Panc1 (cell line): ENCODE data around the gene TP53I11. TPM values are rescaled to one million over a fixed set of nuclear protein-coding genes. Genes with fewer than 3 reads are reported as not detected.

Experiments used
- ATAC-seq: fragments of 200-7000 bp; cut with Tn5 transposase; 2 replicates; pipeline ENCODE4 v1.9.1; 2020; ENCODE audit warnings: mild to moderate bottlenecking, moderate library complexity
- BruUV-seq: library from RNA; stranded (reverse); fragments of 400-500 nt; replicated peaks from 2 replicates; lab custom pipeline; 2021; lab: Mats Ljungman, UMichigan
- CTCF ChIA-PET: fragments of 300-600 bp; sonication (Branson Sonifier 250); formaldehyde crosslinking; loops from one replicate; lab custom pipeline; 2022; ENCODE audit warnings: antibody characterized with exemption; lab: Charles Lee
- POLR2A ChIA-PET: fragments of 300-600 bp; sonication (Branson Sonifier 250); formaldehyde crosslinking; loops from one replicate; lab custom pipeline; 2022; ENCODE audit warnings: antibody characterized with exemption; lab: Charles Lee
- DNase-seq: peaks from one replicate; pipeline ENCODE4 v3.0.0-alpha.2; 2010; ENCODE audit warnings: low read depth, low spot score
- H3K27ac ChIP-seq: 2 replicates; pipeline ENCODE4 v1.5.1; 2011; ENCODE audit warnings: mild to moderate bottlenecking, low read length, inconsistent platforms
- H3K27me3 ChIP-seq: fragments of 200-500 bp; sonication (Bioruptor generic); 2 replicates; pipeline ENCODE4 v1.6.0; 2014; ENCODE audit warnings: low read length, inconsistent platforms; ENCODE audit not compliant: control insufficient read depth, insufficient read depth
- H3K36me3 ChIP-seq: fragments of 200-500 bp; sonication (Bioruptor generic); 2 replicates; pipeline ENCODE4 v1.5.1; 2014; ENCODE audit warnings: inconsistent platforms, mild to moderate bottlenecking, low read length, moderate library complexity; ENCODE audit not compliant: control insufficient read depth, insufficient read depth
- H3K4me1 ChIP-seq: 2 replicates; pipeline ENCODE4 v1.5.1; 2011; ENCODE audit warnings: inconsistent platforms, mild to moderate bottlenecking, low read length, moderate library complexity; ENCODE audit not compliant: control insufficient read depth, insufficient read depth
- H3K4me3 ChIP-seq, 2 experiments: 2 replicates each; pipeline ENCODE4 v1.5.1; 2011 to 2012; ENCODE audit warnings: low read depth in 2 of 2, low read length in 2 of 2, mild to moderate bottlenecking in 2 of 2, inconsistent platforms in 1 of 2, moderate library complexity in 1 of 2
- H3K9me3 ChIP-seq: fragments of 200-500 bp; sonication (Bioruptor generic); 2 replicates; pipeline ENCODE4 v1.5.1; 2014; ENCODE audit warnings: low read depth, mild to moderate bottlenecking, inconsistent platforms, low read length, moderate library complexity; ENCODE audit not compliant: control insufficient read depth, insufficient read depth
- POLR2AphosphoS5 ChIP-seq: IDR thresholded peaks from 2 replicates; pipeline ENCODE4 v1.6.1; 2012; ENCODE audit warnings: mild to moderate bottlenecking, low read depth, low read length, moderate library complexity
- SIN3A ChIP-seq: IDR thresholded peaks from 2 replicates; pipeline ENCODE4 v1.6.1; 2012; ENCODE audit warnings: low read depth, mild to moderate bottlenecking, low read length, moderate library complexity, borderline replicate concordance; ENCODE audit not compliant: insufficient read depth
- TCF7L2 ChIP-seq: IDR thresholded peaks from 2 replicates; pipeline ENCODE4 v1.6.1; 2011; ENCODE audit warnings: mild to moderate bottlenecking, low read depth, low read length, inconsistent platforms
- in situ Hi-C: cut with HindIII; loops from 2 replicates; pipeline ENCODE4 v1.10.0; 2016; ENCODE audit warnings: low sequenced_read_pairs, low pct_unique_long_range_greater_than_20kb
- intact Hi-C: fragments of 100-400 bp; cut with micrococcal nuclease; formaldehyde crosslinking; loops from one replicate; pipeline ENCODE4 v1.10.0; 2022; ENCODE audit not compliant: unreplicated experiment
- total RNA-seq: library from RNA; stranded (reverse); gene quantifications from one replicate; pipeline ENCODE4 v1.2.1, GENCODE V29; 2021; ENCODE audit not compliant: unreplicated experiment
- TF ChIP-seq, protein P1 (sequence below), 2 experiments: IDR thresholded peaks; 2 replicates each; pipeline ENCODE4 v1.6.1; 2011 to 2012; ENCODE audit warnings: low read depth in 2 of 2, control low read depth in 1 of 2, low read length in 1 of 2, mild to moderate bottlenecking in 1 of 2, moderate library complexity in 1 of 2; ENCODE audit not compliant: insufficient read depth in 1 of 2
- TF ChIP-seq, protein P2 (sequence below): fragments of 450-650 bp; IDR thresholded peaks from 2 replicates; pipeline ENCODE4 v1.5.1; 2017; ENCODE audit warnings: mild to moderate bottlenecking

Gene TP53I11
- total RNA-seq, 1 experiment from 2014 or later: 132 TPM

DNA sequence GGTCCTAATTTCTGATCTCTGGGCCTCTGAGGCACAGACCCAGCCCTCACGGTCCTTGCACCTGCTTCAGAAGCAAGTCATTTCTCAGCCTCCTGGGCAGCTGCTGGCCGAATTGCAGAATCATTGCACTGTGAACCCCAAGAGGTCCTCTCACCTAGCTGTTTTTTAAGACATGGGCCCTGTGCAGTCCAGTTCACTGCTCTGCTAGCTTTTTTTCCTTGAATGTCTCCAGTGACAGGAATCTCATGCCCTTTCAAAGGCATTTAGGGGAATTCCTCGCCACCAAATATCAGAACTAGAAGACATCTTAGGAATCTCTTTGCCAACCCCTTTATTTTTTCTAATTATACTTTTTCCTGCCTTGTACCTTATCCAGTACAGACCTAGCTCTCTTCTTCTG lies 35.6 kb upstream of the TP53I11 start:
- H3K36me3 ChIP-seq: no peaks in the 10 kb centered on the region
- ATAC-seq (no peak), DNase-seq (no peak)
- no peaks in the 10 kb centered on the region; the same call in none of the 2 replicates for H3K4me1 ChIP-seq
- in situ Hi-C loops (no loop called here), intact Hi-C loops (no loop called here)
- no peak overlapping the region for H3K27ac ChIP-seq
- POLR2A ChIA-PET: no interaction called here
- H3K9me3 ChIP-seq: no peaks in the 10 kb centered on the region
- TF ChIP-seq TCF7L2: no peak
- TF ChIP-seq, protein P1, sequence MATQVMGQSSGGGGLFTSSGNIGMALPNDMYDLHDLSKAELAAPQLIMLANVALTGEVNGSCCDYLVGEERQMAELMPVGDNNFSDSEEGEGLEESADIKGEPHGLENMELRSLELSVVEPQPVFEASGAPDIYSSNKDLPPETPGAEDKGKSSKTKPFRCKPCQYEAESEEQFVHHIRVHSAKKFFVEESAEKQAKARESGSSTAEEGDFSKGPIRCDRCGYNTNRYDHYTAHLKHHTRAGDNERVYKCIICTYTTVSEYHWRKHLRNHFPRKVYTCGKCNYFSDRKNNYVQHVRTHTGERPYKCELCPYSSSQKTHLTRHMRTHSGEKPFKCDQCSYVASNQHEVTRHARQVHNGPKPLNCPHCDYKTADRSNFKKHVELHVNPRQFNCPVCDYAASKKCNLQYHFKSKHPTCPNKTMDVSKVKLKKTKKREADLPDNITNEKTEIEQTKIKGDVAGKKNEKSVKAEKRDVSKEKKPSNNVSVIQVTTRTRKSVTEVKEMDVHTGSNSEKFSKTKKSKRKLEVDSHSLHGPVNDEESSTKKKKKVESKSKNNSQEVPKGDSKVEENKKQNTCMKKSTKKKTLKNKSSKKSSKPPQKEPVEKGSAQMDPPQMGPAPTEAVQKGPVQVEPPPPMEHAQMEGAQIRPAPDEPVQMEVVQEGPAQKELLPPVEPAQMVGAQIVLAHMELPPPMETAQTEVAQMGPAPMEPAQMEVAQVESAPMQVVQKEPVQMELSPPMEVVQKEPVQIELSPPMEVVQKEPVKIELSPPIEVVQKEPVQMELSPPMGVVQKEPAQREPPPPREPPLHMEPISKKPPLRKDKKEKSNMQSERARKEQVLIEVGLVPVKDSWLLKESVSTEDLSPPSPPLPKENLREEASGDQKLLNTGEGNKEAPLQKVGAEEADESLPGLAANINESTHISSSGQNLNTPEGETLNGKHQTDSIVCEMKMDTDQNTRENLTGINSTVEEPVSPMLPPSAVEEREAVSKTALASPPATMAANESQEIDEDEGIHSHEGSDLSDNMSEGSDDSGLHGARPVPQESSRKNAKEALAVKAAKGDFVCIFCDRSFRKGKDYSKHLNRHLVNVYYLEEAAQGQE (IDR thresholded peaks at IDR 0.05; ENCODE audit: insufficient read depth in 1 of 2, low read depth in 2 of 2, low read length in 1 of 2): no peak
- TF ChIP-seq, protein P2, sequence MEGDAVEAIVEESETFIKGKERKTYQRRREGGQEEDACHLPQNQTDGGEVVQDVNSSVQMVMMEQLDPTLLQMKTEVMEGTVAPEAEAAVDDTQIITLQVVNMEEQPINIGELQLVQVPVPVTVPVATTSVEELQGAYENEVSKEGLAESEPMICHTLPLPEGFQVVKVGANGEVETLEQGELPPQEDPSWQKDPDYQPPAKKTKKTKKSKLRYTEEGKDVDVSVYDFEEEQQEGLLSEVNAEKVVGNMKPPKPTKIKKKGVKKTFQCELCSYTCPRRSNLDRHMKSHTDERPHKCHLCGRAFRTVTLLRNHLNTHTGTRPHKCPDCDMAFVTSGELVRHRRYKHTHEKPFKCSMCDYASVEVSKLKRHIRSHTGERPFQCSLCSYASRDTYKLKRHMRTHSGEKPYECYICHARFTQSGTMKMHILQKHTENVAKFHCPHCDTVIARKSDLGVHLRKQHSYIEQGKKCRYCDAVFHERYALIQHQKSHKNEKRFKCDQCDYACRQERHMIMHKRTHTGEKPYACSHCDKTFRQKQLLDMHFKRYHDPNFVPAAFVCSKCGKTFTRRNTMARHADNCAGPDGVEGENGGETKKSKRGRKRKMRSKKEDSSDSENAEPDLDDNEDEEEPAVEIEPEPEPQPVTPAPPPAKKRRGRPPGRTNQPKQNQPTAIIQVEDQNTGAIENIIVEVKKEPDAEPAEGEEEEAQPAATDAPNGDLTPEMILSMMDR: no peak
- no peak for TF ChIP-seq SIN3A
- TF ChIP-seq POLR2AphosphoS5: no peak
- H3K4me3 ChIP-seq: no peak overlapping the region
- CTCF ChIA-PET: no interaction called here
- no peaks in the 10 kb centered on the region for H3K27me3 ChIP-seq
- no TSS peak for BruUV-seq

DNA sequence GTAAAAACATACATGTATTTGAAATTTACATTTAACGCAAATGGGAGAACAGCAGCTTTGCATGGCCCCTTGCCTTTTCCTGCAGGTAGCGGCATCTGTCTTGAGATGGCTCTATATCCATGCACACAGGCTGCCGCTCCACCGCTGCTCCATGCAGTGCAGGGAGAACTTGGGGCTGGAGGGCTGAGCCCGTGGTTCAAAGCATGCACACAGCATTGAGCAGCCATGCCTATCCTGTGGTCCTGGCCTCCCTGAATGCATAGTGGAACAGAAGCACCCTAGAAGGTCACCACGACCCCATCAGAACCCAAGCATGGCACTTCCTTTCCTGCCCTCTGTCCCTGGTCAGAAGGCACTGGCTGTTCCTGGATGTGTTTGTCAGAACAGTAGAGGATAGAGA lies 35.0 kb upstream of the TP53I11 start:
- Histone ChIP-seq H3K27ac (no peak overlapping the region), H3K36me3 (no peaks in the 10 kb centered on the region), H3K9me3 (no peaks in the 10 kb centered on the region), H3K4me3 (no peak overlapping the region), H3K4me1 (peaks cover 6% of the 10 kb centered on the region), H3K27me3 (no peaks in the 10 kb centered on the region)
- ChIA-PET POLR2A (no interaction called here), CTCF (no interaction called here)
- ATAC-seq (no peak), DNase-seq (no peak)
- TF ChIP-seq, protein P2: no peak
- no peak for TF ChIP-seq SIN3A
- TF ChIP-seq TCF7L2: no peak
- TF ChIP-seq, protein P1 (IDR thresholded peaks at IDR 0.05; ENCODE audit: insufficient read depth in 1 of 2, low read depth in 2 of 2, low read length in 1 of 2): no peak
- TF ChIP-seq POLR2AphosphoS5: no peak
- intact Hi-C loops (no loop called here), in situ Hi-C loops (no loop called here)
- no TSS peak for BruUV-seq
